Measurements from ENCODE around the gene KRTAP10-9.
"Not testable (repeated sequence)": the region's sequence is repeated elsewhere in the genome, so short reads cannot be mapped to it uniquely, and the experiment has no call there.

Gene KRTAP10-9

GRCh38 chr21:44614961-44615391 is 11.9 kb upstream of the KRTAP10-9 start:
- DNase-seq (ENCODE audit: low read depth), result no peak

- DNase-seq (ENCODE audit: low read depth), result no peak
These were observed 11.4 kb upstream of the KRTAP10-9 start for GRCh38 chr21:44615466-44615865.

GRCh38 chr21:44615911-44616590 is 10.8 kb upstream of the KRTAP10-9 start:
- DNase-seq (ENCODE audit: low read depth), result no peak

- no peak for DNase-seq (ENCODE audit: low read depth)
These were observed 10.3 kb upstream of the KRTAP10-9 start for GRCh38 chr21:44616591-44616926.

GRCh38 chr21:44617071-44617501 is 9.8 kb upstream of the KRTAP10-9 start:
- no peak for DNase-seq (ENCODE audit: low read depth)

GRCh38 chr21:44618504-44618903 is 8.4 kb upstream of the KRTAP10-9 start:
- no peak for DNase-seq (ENCODE audit: low read depth)

GRCh38 chr21:44618909-44619308 is 8.0 kb upstream of the KRTAP10-9 start:
- DNase-seq (ENCODE audit: low read depth), result no peak

- DNase-seq (ENCODE audit: low read depth), result no peak
These were observed 7.0 kb upstream of the KRTAP10-9 start for GRCh38 chr21:44619886-44620285.

- DNase-seq (ENCODE audit: low read depth), result no peak
These were observed 3.3 kb upstream of the KRTAP10-9 start for GRCh38 chr21:44623575-44623974.

GRCh38 chr21:44625756-44626155 is 1.1 kb upstream of the KRTAP10-9 start:
- DNase-seq (ENCODE audit: low read depth), result no peak

GRCh38 chr21:44626262-44626661 is 631 bp upstream of the KRTAP10-9 start:
- no peak for DNase-seq (ENCODE audit: low read depth)

- DNase-seq (ENCODE audit: low read depth), result not testable (repeated sequence)
These were observed 409 bp downstream of the KRTAP10-9 start for GRCh38 chr21:44627181-44627822.

- DNase-seq (ENCODE audit: low read depth), result not testable (repeated sequence)
These were observed 939 bp downstream of the KRTAP10-9 start for GRCh38 chr21:44627831-44628233.

- DNase-seq (ENCODE audit: low read depth), result no peak
These were observed 2.0 kb downstream of the KRTAP10-9 start for GRCh38 chr21:44628707-44629391.

GRCh38 chr21:44630440-44630839 is 3.5 kb downstream of the KRTAP10-9 start:
- no peak for DNase-seq (ENCODE audit: low read depth)

GRCh38 chr21:44632067-44632466 is 5.2 kb downstream of the KRTAP10-9 start:
- DNase-seq (ENCODE audit: low read depth), result no peak

GRCh38 chr21:44636209-44637017 is 9.5 kb downstream of the KRTAP10-9 start:
- DNase-seq (ENCODE audit: low read depth), result no peak

GRCh38 chr21:44637018-44637850 is 10.3 kb downstream of the KRTAP10-9 start, which contains the start of gene KRTAP10-10:
Gene KRTAP10-10 (plus strand): TSS chr21:44637356. CDS start chr21:44637418, 62 bp downstream.
- no peak for DNase-seq (ENCODE audit: low read depth)

GRCh38 chr21:44637851-44638348 is 11.0 kb downstream of the KRTAP10-9 start:
- not testable (repeated sequence) for DNase-seq (ENCODE audit: low read depth)

GRCh38 chr21:44638506-44639330 is 11.8 kb downstream of the KRTAP10-9 start:
- not testable (repeated sequence) for DNase-seq (ENCODE audit: low read depth)

Data from amniotic epithelial cell (primary cell).